Vagina (tissue), 2 donors: ENCODE results near the gene UBFD1. TPM values are rescaled to one million over a fixed set of nuclear protein-coding genes. Genes with fewer than 3 reads are reported as not detected.

Experiments
- DNase-seq, 2 donors: peaks; one replicate each; pipeline ENCODE4 v3.0.0-alpha.2; 2017; ENCODE audit errors: extremely low spot score in 2 of 2
- H3K27ac ChIP-seq: fragments of 200-600 bp; sonication (generic); one replicate; pipeline ENCODE4 v1.5.1; 2019
- H3K27me3 ChIP-seq: fragments of 200-600 bp; sonication (generic); one replicate; pipeline ENCODE4 v1.5.1; 2019
- H3K36me3 ChIP-seq, 2 donors: fragments of 200-600 bp; sonication (generic); one replicate each; pipeline ENCODE4 v1.5.1; 2017 to 2019
- H3K4me1 ChIP-seq: fragments of 200-600 bp; sonication (generic); one replicate; pipeline ENCODE4 v1.5.1; 2019
- H3K4me3 ChIP-seq, 2 donors: fragments of 200-600 bp; sonication (generic); 1 replicate in 1 of 2; 2 replicates in 1 of 2; pipeline ENCODE4 v1.5.1; 2016 to 2019
- H3K9me3 ChIP-seq: fragments of 200-600 bp; sonication (generic); one replicate; pipeline ENCODE4 v1.5.1; 2019
- POLR2A ChIP-seq, 2 donors: fragments of 450-650 bp; IDR thresholded peaks; one replicate each; pipeline ENCODE4 v1.6.1; 2017; ENCODE audit warnings: antibody characterized with exemption in 2 of 2, mild to moderate bottlenecking in 2 of 2, moderate library complexity in 2 of 2
- POLR2AphosphoS5 ChIP-seq, 2 donors: sonication (generic); formaldehyde crosslinking; IDR thresholded peaks; one replicate each; pipeline ENCODE4 v1.9.0; 2017; ENCODE audit warnings: antibody characterized with exemption in 2 of 2, mild to moderate bottlenecking in 2 of 2, low read depth in 1 of 2; ENCODE audit not compliant: insufficient read depth in 1 of 2
- intact Hi-C: fragments of 100-400 bp; cut with DNase I; formaldehyde crosslinking; loops from one replicate; pipeline ENCODE4 v1.15.1; 2023
- total RNA-seq: library from RNA; depleted of rRNA; stranded (reverse); fragments of >200 nt; gene quantifications from one replicate; pipeline ENCODE4 v1.2.3, GENCODE V29; 2016
- TF ChIP-seq, protein P1 (sequence below), 3 experiments: fragments of 450-650 bp in 2 of 3; fragments of 200-600 bp in 1 of 3; sonication (generic) in 1 of 3; IDR thresholded peaks; one replicate each; pipeline ENCODE4 v1.5.1; 2017 to 2019; ENCODE audit warnings: antibody characterized with exemption in 3 of 3, mild to moderate bottlenecking in 2 of 3, moderate library complexity in 2 of 3

UBFD1 gene
- total RNA-seq, 1 donor from 2014 or later = 57.2 TPM

DNA sequence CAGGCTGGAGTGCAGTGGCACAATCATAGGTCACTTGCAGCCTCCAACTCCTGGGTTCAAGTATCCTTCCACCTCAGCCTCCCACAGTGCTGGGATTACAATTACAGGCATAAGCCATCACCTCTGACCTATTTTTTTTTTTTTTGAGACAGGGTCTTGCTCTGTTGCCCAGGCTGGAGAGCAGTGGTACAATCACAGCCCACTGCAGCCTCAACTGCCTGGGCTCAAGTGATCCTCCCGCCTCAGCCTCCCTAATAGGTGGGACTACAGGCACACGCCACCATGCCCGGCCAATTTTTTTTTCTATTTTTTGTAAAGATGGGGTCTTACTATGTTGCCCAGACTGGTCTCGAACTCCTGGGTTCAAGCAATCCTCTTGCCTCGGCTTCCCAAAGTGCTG, 41.6 kb upstream of the UBFD1 start:
- H3K9me3 ChIP-seq = no peaks in the 10 kb centered on the region
- no peak for TF ChIP-seq POLR2A (IDR thresholded peaks at IDR 0.05)
- TF ChIP-seq POLR2AphosphoS5 (IDR thresholded peaks at IDR 0.05; ENCODE audit: insufficient read depth in 1 of 2, low read depth in 1 of 2) = no peak
- TF ChIP-seq, protein P1, sequence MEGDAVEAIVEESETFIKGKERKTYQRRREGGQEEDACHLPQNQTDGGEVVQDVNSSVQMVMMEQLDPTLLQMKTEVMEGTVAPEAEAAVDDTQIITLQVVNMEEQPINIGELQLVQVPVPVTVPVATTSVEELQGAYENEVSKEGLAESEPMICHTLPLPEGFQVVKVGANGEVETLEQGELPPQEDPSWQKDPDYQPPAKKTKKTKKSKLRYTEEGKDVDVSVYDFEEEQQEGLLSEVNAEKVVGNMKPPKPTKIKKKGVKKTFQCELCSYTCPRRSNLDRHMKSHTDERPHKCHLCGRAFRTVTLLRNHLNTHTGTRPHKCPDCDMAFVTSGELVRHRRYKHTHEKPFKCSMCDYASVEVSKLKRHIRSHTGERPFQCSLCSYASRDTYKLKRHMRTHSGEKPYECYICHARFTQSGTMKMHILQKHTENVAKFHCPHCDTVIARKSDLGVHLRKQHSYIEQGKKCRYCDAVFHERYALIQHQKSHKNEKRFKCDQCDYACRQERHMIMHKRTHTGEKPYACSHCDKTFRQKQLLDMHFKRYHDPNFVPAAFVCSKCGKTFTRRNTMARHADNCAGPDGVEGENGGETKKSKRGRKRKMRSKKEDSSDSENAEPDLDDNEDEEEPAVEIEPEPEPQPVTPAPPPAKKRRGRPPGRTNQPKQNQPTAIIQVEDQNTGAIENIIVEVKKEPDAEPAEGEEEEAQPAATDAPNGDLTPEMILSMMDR (IDR thresholded peaks at IDR 0.05) = no peak

DNA sequence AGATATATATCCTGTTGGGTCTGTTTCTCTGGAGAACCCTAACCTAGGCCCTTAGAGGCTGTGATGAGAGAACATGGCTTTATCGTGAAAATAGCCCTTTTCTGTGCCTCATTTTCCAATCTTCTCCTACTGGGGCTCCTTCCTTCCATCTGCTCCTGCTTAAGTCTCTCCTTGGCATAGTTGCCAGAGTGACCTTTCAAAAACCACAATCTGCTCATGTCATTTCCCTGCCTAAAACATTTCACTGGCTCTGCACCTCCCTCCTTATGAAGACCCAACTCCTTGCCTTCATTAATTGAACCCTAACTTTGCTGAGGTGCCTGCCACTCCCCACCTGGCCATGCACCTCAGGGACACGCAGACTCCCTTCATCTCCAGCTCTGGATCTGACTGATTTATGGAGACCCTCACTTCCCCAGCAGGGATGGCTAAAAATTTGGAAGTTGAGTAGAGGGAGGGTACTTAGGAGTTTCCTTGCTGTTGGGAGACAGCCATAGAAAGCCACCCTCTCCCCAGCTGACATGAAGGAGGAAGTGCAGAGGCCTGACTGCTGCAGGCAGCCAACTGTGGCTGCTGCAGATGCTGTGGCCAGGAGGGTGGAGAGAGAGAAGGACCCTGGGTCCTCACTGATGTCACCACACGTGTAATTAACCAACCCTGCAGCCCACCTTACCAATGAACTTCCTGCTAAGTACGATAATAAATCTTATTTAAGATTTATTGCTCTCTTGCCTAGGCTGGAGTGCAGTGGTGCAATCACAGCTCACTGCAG, 41.0 kb upstream of the UBFD1 start:
- no peak for DNase-seq
- Histone ChIP-seq H3K27ac (no peak overlapping the region), H3K36me3 (no peaks in the 10 kb centered on the region), H3K4me3 (no peak overlapping the region), H3K27me3 (no peaks in the 10 kb centered on the region), H3K4me1 (no peaks in the 10 kb centered on the region), H3K9me3 (no peaks in the 10 kb centered on the region)
- intact Hi-C loops = no loop called here
- TF ChIP-seq, protein P1 (IDR thresholded peaks at IDR 0.05) = no peak
- no peak for TF ChIP-seq POLR2A (IDR thresholded peaks at IDR 0.05)
- no peak for TF ChIP-seq POLR2AphosphoS5 (IDR thresholded peaks at IDR 0.05; ENCODE audit: insufficient read depth in 1 of 2, low read depth in 1 of 2)

More for the DNA sequence above, 41.6 kb upstream of the UBFD1 start:
- H3K27me3 ChIP-seq = no peaks in the 10 kb centered on the region
- H3K27ac ChIP-seq = no peak overlapping the region
- DNase-seq = no peak
- no peaks in the 10 kb centered on the region for H3K4me1 ChIP-seq
- H3K36me3 ChIP-seq = no peaks in the 10 kb centered on the region
- H3K4me3 ChIP-seq = no peak overlapping the region
- intact Hi-C loops = no loop called here

DNA sequence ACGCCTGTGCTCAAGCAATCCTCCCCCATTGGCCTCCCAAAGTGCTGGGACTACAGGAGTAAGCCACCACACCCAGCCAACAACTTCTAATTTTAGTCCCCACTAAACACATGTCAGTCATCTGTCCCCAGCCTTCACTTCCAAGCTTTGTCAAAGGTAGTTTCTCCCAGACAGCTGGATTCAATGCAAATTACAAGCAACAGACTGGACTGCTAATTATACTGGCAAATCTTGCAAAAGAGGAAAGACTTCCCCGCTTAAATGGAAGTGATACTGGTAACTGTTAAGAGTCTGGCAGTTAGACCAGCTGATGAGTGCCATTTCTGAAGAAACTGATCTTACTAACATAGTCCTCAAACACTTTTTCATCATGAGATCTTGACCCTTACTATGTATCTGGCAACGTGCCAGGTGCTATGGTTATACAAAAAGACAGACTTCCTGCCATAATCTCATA, 39.1 kb upstream of the UBFD1 start:
- intact Hi-C loops = no loop called here
- H3K4me1 ChIP-seq = no peaks in the 10 kb centered on the region
- H3K9me3 ChIP-seq = no peaks in the 10 kb centered on the region
- H3K36me3 ChIP-seq = peaks cover 0 to 13% of the 10 kb centered on the region in 2 donors
- no peak overlapping the region for H3K4me3 ChIP-seq
- H3K27me3 ChIP-seq = no peaks in the 10 kb centered on the region
- no peak for TF ChIP-seq POLR2AphosphoS5 (IDR thresholded peaks at IDR 0.05; ENCODE audit: insufficient read depth in 1 of 2, low read depth in 1 of 2)
- TF ChIP-seq, protein P1 (IDR thresholded peaks at IDR 0.05) = no peak
- TF ChIP-seq POLR2A (IDR thresholded peaks at IDR 0.05) = no peak
- no peak for DNase-seq
- H3K27ac ChIP-seq = no peak overlapping the region

DNA sequence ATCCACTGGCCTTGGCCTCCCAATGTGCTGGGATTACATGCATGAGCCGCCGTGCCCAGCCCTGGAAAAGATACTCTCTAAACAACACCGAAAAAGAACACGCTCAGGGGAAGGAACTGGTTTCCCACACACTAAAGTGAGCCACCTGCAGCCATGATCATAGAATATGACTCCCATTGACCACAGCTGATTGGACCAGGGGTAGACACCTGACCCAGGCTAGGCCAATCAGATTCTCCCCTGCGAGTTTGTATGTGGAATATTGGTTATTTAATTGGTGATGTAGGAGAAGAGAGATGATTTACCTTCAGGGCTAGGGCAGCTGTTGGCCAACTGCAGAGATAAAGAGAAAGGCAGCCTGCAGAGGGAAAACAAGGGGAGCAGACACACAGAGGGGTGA, 38.2 kb upstream of the UBFD1 start:
- TF ChIP-seq POLR2A (IDR thresholded peaks at IDR 0.05) (no peak), POLR2AphosphoS5 (IDR thresholded peaks at IDR 0.05; ENCODE audit: insufficient read depth in 1 of 2, low read depth in 1 of 2) (no peak)
- TF ChIP-seq, protein P1 (IDR thresholded peaks at IDR 0.05) = no peak
- Histone ChIP-seq H3K9me3 (no peaks in the 10 kb centered on the region), H3K4me1 (no peaks in the 10 kb centered on the region), H3K27ac (no peak overlapping the region), H3K36me3 (peaks cover 0 to 21% of the 10 kb centered on the region in 2 donors), H3K27me3 (no peaks in the 10 kb centered on the region), H3K4me3 (no peak overlapping the region)
- DNase-seq = no peak
- intact Hi-C loops = no loop called here

DNA sequence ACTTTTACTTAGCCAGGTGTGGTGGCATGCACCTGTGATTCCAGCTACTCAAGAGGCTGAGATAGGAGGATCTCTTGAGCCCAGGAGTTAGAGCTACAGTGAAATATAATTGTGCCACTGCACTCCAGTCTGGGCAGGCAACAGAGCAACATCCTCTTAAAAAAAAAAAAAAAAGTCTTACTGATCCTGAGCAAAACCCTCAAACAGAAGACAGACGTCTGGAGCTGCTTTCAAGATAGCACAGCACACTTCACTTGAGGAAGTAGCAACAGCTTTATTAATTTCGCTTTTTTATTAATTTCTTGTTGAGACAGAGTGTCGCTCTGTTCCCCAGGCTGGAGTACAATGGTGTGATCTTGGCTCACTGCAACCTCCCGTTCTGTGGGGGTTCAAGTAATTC, 37.0 kb upstream of the UBFD1 start:
- Histone ChIP-seq H3K36me3 (peaks cover 0 to 32% of the 10 kb centered on the region in 2 donors), H3K27me3 (no peaks in the 10 kb centered on the region), H3K9me3 (no peaks in the 10 kb centered on the region), H3K27ac (no peak overlapping the region), H3K4me3 (no peak overlapping the region), H3K4me1 (no peaks in the 10 kb centered on the region)
- TF ChIP-seq POLR2AphosphoS5 (IDR thresholded peaks at IDR 0.05; ENCODE audit: insufficient read depth in 1 of 2, low read depth in 1 of 2) (no peak), POLR2A (IDR thresholded peaks at IDR 0.05) (no peak)
- TF ChIP-seq, protein P1 (IDR thresholded peaks at IDR 0.05) = no peak
- no peak for DNase-seq
- intact Hi-C loops = no loop called here
